Central memory CD4-positive, alpha-beta T cell (primary cell): ENCODE measurements around the gene RPL38.
A peak's percentile ranks its signal among the peaks of the same experiment; 100 is the strongest.
"Not testable (repeated sequence)": the region's sequence is repeated elsewhere in the genome, so short reads cannot be mapped to it uniquely, and the experiment has no call there.

Source experiments
- DNase-seq: peaks from one replicate; pipeline ENCODE4 v3.0.0; 2022

Gene RPL38

GRCh38 chr17:74185571-74186185, 17.8 kb upstream of the RPL38 start:
- no peak for DNase-seq

- no peak for DNase-seq
These were observed 17.0 kb upstream of the RPL38 start for GRCh38 chr17:74186498-74186897.

- no peak for DNase-seq
These were observed 15.7 kb upstream of the RPL38 start for GRCh38 chr17:74187761-74188160.

GRCh38 chr17:74188687-74189086, 14.8 kb upstream of the RPL38 start:
- DNase-seq: not testable (repeated sequence)

- no peak for DNase-seq
These were observed 13.3 kb upstream of the RPL38 start for GRCh38 chr17:74190154-74190553.

- DNase-seq: no peak
These were observed 12.6 kb upstream of the RPL38 start for GRCh38 chr17:74190807-74191406.

- no peak for DNase-seq
These were observed 10.3 kb upstream of the RPL38 start for GRCh38 chr17:74192950-74193781.

GRCh38 chr17:74194682-74195081, 8.8 kb upstream of the RPL38 start:
- no peak for DNase-seq

GRCh38 chr17:74196541-74197317, 6.7 kb upstream of the RPL38 start:
- no peak for DNase-seq

GRCh38 chr17:74197801-74198200, 5.7 kb upstream of the RPL38 start:
- no peak for DNase-seq

GRCh38 chr17:74198694-74199093, 4.8 kb upstream of the RPL38 start:
- DNase-seq: no peak

GRCh38 chr17:74199306-74200092, 4.0 kb upstream of the RPL38 start:
- peak; percentile 43 for DNase-seq

GRCh38 chr17:74200112-74200511, 3.4 kb upstream of the RPL38 start:
- DNase-seq: no peak

GRCh38 chr17:74201250-74201649, 2.2 kb upstream of the RPL38 start:
- no peak for DNase-seq

- no peak for DNase-seq
These were observed 1.5 kb upstream of the RPL38 start for GRCh38 chr17:74201948-74202347.

GRCh38 chr17:74202938-74203337, 540 bp upstream of the RPL38 start:
- DNase-seq: no peak

GRCh38 chr17:74204474-74204873, 996 bp downstream of the RPL38 start:
- DNase-seq: no peak

- no peak for DNase-seq
These were observed 1.8 kb downstream of the RPL38 start for GRCh38 chr17:74205274-74205673.

GRCh38 chr17:74206332-74206818, 2.9 kb downstream of the RPL38 start:
- no peak for DNase-seq

GRCh38 chr17:74210191-74211140, 7.0 kb downstream of the RPL38 start:
- peak; percentile 78 for DNase-seq
